Measurements from ENCODE around the gene WWP2. TPM values are rescaled to one million over a fixed set of nuclear protein-coding genes. Genes with fewer than 3 reads are reported as not detected.
"Not testable (repeated sequence)": the region's sequence is repeated elsewhere in the genome, so short reads cannot be mapped to it uniquely, and the experiment has no call there.

Gene WWP2
- polyA plus RNA-seq, 1 donor (not counting 4 experiments of a cell fraction or from before 2014, with no cell fraction given) = 6.9 TPM

DNA sequence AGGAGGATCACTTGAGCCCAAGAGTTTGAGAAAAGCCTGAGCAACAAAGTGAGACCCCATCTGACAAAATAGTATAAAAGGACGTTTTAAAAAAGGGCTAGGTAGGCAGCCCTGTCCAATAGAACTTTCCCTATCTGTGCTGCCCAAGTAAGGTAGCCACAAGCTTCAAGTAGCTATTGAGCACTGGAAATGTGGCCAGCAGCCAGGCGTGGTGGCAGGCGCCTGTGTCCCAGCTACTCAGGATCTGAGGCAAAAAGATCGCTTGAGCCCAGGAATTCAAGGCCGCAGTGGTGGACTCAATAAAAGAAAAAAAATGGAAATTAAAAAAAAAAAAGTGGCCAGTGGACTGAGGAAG lies 34.2 kb upstream of the WWP2 start:
- no peaks in the 10 kb centered on the region for H4K20me1 ChIP-seq (ENCODE audit: control insufficient read depth, extremely low read depth, insufficient read depth, low read length)
- H3K9ac ChIP-seq (ENCODE audit: control insufficient read depth, extremely low read depth, insufficient read depth, low read length) = no peak overlapping the region
- H3K27me3 ChIP-seq (ENCODE audit: control insufficient read depth, extremely low read depth, insufficient read depth, low read length) = no peaks in the 10 kb centered on the region
- H3K4me3 ChIP-seq (ENCODE audit: control insufficient read depth in 2 of 3, extremely low read depth in 1 of 3, insufficient read depth in 2 of 3, low read depth in 1 of 3, low read length in 3 of 3) = no peak overlapping the region
- TF ChIP-seq EZH2 (IDR thresholded peaks at IDR 0.05; ENCODE audit: low read length) = no peak
- TF ChIP-seq, protein P1, sequence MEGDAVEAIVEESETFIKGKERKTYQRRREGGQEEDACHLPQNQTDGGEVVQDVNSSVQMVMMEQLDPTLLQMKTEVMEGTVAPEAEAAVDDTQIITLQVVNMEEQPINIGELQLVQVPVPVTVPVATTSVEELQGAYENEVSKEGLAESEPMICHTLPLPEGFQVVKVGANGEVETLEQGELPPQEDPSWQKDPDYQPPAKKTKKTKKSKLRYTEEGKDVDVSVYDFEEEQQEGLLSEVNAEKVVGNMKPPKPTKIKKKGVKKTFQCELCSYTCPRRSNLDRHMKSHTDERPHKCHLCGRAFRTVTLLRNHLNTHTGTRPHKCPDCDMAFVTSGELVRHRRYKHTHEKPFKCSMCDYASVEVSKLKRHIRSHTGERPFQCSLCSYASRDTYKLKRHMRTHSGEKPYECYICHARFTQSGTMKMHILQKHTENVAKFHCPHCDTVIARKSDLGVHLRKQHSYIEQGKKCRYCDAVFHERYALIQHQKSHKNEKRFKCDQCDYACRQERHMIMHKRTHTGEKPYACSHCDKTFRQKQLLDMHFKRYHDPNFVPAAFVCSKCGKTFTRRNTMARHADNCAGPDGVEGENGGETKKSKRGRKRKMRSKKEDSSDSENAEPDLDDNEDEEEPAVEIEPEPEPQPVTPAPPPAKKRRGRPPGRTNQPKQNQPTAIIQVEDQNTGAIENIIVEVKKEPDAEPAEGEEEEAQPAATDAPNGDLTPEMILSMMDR (optimal IDR thresholded peaks at IDR 0.05 in 1 of 3, IDR thresholded peaks at IDR 0.05 in 1 of 3, conservative IDR thresholded peaks at IDR 0.05 in 1 of 3; ENCODE audit: extremely low read depth in 1 of 3, insufficient read depth in 2 of 3, low read length in 3 of 3) = no peak
- H3K9me3 ChIP-seq (ENCODE audit: control insufficient read depth, low read depth, low read length) = no peaks in the 10 kb centered on the region
- H2AFZ ChIP-seq (ENCODE audit: control insufficient read depth, low read length) = no peak overlapping the region
- H3K4me2 ChIP-seq (ENCODE audit: control insufficient read depth, extremely low read depth, insufficient read depth, low read depth, low read length) = peak overlapping the region; percentile 81
- peaks cover 21% of the 10 kb centered on the region for H3K79me2 ChIP-seq (ENCODE audit: control insufficient read depth, insufficient read depth, low read length)
- peaks cover 27% of the 10 kb centered on the region for H3K4me1 ChIP-seq (ENCODE audit: control insufficient read depth, extremely low read depth, insufficient read depth, low read length)
- no peak overlapping the region for H3K27ac ChIP-seq (ENCODE audit: control insufficient read depth, insufficient read depth, low read length)
- H3K36me3 ChIP-seq (ENCODE audit: control insufficient read depth in 2 of 2, extremely low read depth in 1 of 2, insufficient read depth in 2 of 2, low read length in 2 of 2) = no peaks in the 10 kb centered on the region
- no peak for DNase-seq (ENCODE audit: low read depth, low spot score)
- dilution Hi-C loops (cut with MboI; ENCODE audit: extremely low pct_ligation_motif_present, low sequenced_read_pairs) = no loop called here
- no peak for FAIRE-seq
- no peaks in the 10 kb centered on the region for H3K9me1 ChIP-seq (ENCODE audit: control insufficient read depth, extremely low read depth, insufficient read depth, low read length)

DNA sequence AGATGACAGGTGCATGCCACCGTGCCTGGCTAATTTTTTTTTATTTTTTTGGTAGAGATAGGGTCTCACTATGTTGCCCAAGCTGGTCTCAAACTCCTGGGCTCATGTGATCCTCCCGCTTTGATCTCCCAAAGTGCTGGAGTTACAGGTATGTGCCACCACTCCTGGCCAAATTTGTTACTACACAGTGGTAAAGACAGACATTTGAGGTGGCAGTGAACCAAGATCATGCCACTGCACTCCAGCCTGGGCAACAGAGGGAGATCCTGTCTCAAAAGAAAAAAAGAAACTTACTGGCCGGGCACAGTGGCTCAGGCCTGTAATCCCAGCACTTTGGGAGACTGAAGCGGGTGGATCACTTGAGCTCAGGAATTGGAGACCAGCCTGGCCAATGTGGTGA lies 33.1 kb upstream of the WWP2 start:
- H3K4me2 ChIP-seq (ENCODE audit: control insufficient read depth, extremely low read depth, insufficient read depth, low read depth, low read length); H3K9me3 ChIP-seq (ENCODE audit: control insufficient read depth, low read depth, low read length); H3K9me1 ChIP-seq (ENCODE audit: control insufficient read depth, extremely low read depth, insufficient read depth, low read length); H2AFZ ChIP-seq (ENCODE audit: control insufficient read depth, low read length); H3K9ac ChIP-seq (ENCODE audit: control insufficient read depth, extremely low read depth, insufficient read depth, low read length); dilution Hi-C loops (cut with MboI; ENCODE audit: extremely low pct_ligation_motif_present, low sequenced_read_pairs); H4K20me1 ChIP-seq (ENCODE audit: control insufficient read depth, extremely low read depth, insufficient read depth, low read length); H3K27me3 ChIP-seq (ENCODE audit: control insufficient read depth, extremely low read depth, insufficient read depth, low read length); H3K27ac ChIP-seq (ENCODE audit: control insufficient read depth, insufficient read depth, low read length); H3K36me3 ChIP-seq (ENCODE audit: control insufficient read depth in 2 of 2, extremely low read depth in 1 of 2, insufficient read depth in 2 of 2, low read length in 2 of 2); FAIRE-seq; H3K4me3 ChIP-seq (ENCODE audit: control insufficient read depth in 2 of 3, extremely low read depth in 1 of 3, insufficient read depth in 2 of 3, low read depth in 1 of 3, low read length in 3 of 3); DNase-seq (ENCODE audit: low read depth, low spot score): not testable (repeated sequence)
- Histone ChIP-seq H3K4me1 (ENCODE audit: control insufficient read depth, extremely low read depth, insufficient read depth, low read length) (peaks cover 27% of the 10 kb centered on the region), H3K79me2 (ENCODE audit: control insufficient read depth, insufficient read depth, low read length) (peaks cover 18% of the 10 kb centered on the region)

DNA sequence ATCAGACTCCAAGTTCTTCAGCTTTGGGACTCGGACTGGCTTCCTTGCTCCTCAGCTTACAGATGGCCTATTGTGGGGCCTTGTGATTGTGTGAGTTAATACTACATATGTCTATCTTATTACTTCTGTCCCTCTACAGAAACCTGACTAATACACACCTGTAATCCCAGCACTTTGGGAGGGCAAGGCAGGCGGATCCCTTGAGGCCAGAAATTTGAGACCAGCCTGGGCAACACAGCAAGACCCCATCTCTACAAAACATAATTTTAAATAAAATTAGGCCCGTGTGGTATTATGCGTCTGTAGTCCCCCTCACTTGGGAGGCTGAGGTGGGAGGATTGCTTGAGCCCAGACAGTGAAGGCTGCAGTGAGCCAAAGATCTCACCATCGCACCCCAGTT lies 30.9 kb upstream of the WWP2 start:
- H3K4me2 ChIP-seq (ENCODE audit: control insufficient read depth, extremely low read depth, insufficient read depth, low read depth, low read length); H3K27ac ChIP-seq (ENCODE audit: control insufficient read depth, insufficient read depth, low read length); FAIRE-seq; H3K4me3 ChIP-seq (ENCODE audit: control insufficient read depth in 2 of 3, extremely low read depth in 1 of 3, insufficient read depth in 2 of 3, low read depth in 1 of 3, low read length in 3 of 3); H4K20me1 ChIP-seq (ENCODE audit: control insufficient read depth, extremely low read depth, insufficient read depth, low read length); H3K9me1 ChIP-seq (ENCODE audit: control insufficient read depth, extremely low read depth, insufficient read depth, low read length); H3K27me3 ChIP-seq (ENCODE audit: control insufficient read depth, extremely low read depth, insufficient read depth, low read length); H3K36me3 ChIP-seq (ENCODE audit: control insufficient read depth in 2 of 2, extremely low read depth in 1 of 2, insufficient read depth in 2 of 2, low read length in 2 of 2); DNase-seq (ENCODE audit: low read depth, low spot score); H3K9ac ChIP-seq (ENCODE audit: control insufficient read depth, extremely low read depth, insufficient read depth, low read length); H3K9me3 ChIP-seq (ENCODE audit: control insufficient read depth, low read depth, low read length); H3K79me2 ChIP-seq (ENCODE audit: control insufficient read depth, insufficient read depth, low read length); dilution Hi-C loops (cut with MboI; ENCODE audit: extremely low pct_ligation_motif_present, low sequenced_read_pairs); H2AFZ ChIP-seq (ENCODE audit: control insufficient read depth, low read length): not testable (repeated sequence)
- H3K4me1 ChIP-seq (ENCODE audit: control insufficient read depth, extremely low read depth, insufficient read depth, low read length) = peaks cover 10% of the 10 kb centered on the region

All from keratinocyte (primary cell).